PC-3 (cell line): ENCODE results near the gene PRPF4. TPM values are rescaled to one million over a fixed set of nuclear protein-coding genes. Genes with fewer than 3 reads are reported as not detected.

ENCODE experiments used
- ATAC-seq: fragments of 200-7000 bp; cut with Tn5 transposase; 2 replicates; pipeline ENCODE4 v1.9.1; 2020; ENCODE audit warnings: mild to moderate bottlenecking, moderate library complexity
- BruUV-seq: library from RNA; stranded (reverse); fragments of 400-500 nt; replicated peaks from 2 replicates; lab custom pipeline; 2021; lab: Mats Ljungman, UMichigan
- CTCF ChIA-PET: fragments of 300-600 bp; sonication (Branson Sonifier 250); formaldehyde crosslinking; loops from one replicate; lab custom pipeline; 2022; ENCODE audit warnings: antibody characterized with exemption; lab: Charles Lee
- POLR2A ChIA-PET: fragments of 300-600 bp; sonication (Branson Sonifier 250); formaldehyde crosslinking; loops from one replicate; lab custom pipeline; 2022; ENCODE audit warnings: antibody characterized with exemption; ENCODE audit not compliant: unreplicated experiment; lab: Charles Lee
- DNase-seq: peaks from one replicate; pipeline ENCODE4 v3.0.0-alpha.2; 2015
- H2AFZ ChIP-seq: fragments of 300-600 bp; sonication (generic); 2 replicates; pipeline ENCODE4 v1.6.0; 2016; ENCODE audit warnings: antibody characterized with exemption, low read length
- H3F3A ChIP-seq: fragments of 300-600 bp; sonication (generic); one replicate; pipeline ENCODE4 v1.6.0; 2017; ENCODE audit warnings: antibody characterized with exemption, low read length, control low read depth, mild to moderate bottlenecking; ENCODE audit not compliant: unreplicated experiment
- H3K27ac ChIP-seq: fragments of 300-600 bp; sonication (generic); 2 replicates; pipeline ENCODE4 v1.5.1; 2016; ENCODE audit warnings: mild to moderate bottlenecking, low read length
- H3K27me3 ChIP-seq: fragments of 300-600 bp; sonication (generic); 2 replicates; pipeline ENCODE4 v1.6.1; 2016; ENCODE audit warnings: low read length, mixed read lengths
- H3K36me3 ChIP-seq: fragments of 300-600 bp; sonication (generic); 2 replicates; pipeline ENCODE4 v1.6.1; 2016; ENCODE audit warnings: low read depth, mixed run types, low read length, mixed read lengths
- H3K4me1 ChIP-seq: fragments of 300-600 bp; sonication (generic); 2 replicates; pipeline ENCODE4 v1.5.1; 2016; ENCODE audit warnings: low read length; ENCODE audit not compliant: insufficient read depth
- H3K4me2 ChIP-seq: fragments of 300-600 bp; sonication (generic); 2 replicates; pipeline ENCODE4 v1.6.0; 2016; ENCODE audit warnings: low read length
- H3K4me3 ChIP-seq: fragments of 300-600 bp; sonication (generic); 2 replicates; pipeline ENCODE4 v1.5.1; 2016; ENCODE audit warnings: mild to moderate bottlenecking, low read length, mixed read lengths
- H3K79me2 ChIP-seq: fragments of 300-600 bp; sonication (generic); 2 replicates; pipeline ENCODE4 v1.6.1; 2017; ENCODE audit warnings: low read length, mixed read lengths
- H3K9ac ChIP-seq: fragments of 300-600 bp; sonication (generic); 2 replicates; pipeline ENCODE4 v1.6.0; 2016; ENCODE audit warnings: mild to moderate bottlenecking, low read length
- H3K9me2 ChIP-seq: fragments of 300-600 bp; sonication (generic); replicated peaks from 2 replicates; pipeline ENCODE4 v1.6.1; 2016; ENCODE audit warnings: mixed run types, low read length, mixed read lengths
- H3K9me3 ChIP-seq: fragments of 300-600 bp; sonication (generic); 2 replicates; pipeline ENCODE4 v1.6.1; 2016; ENCODE audit warnings: low read length, mixed read lengths
- H4K20me1 ChIP-seq: fragments of 300-600 bp; sonication (generic); 2 replicates; pipeline ENCODE4 v1.6.1; 2016; ENCODE audit warnings: low read length, mixed read lengths
- EZH2 ChIP-seq: fragments of 300-600 bp; sonication (generic); IDR thresholded peaks from one replicate; pipeline ENCODE4 v1.6.1; 2017; ENCODE audit warnings: antibody characterized with exemption, mild to moderate bottlenecking, low read length; ENCODE audit not compliant: unreplicated experiment
- EZH2phosphoT487 ChIP-seq: fragments of 300-600 bp; sonication (generic); IDR thresholded peaks from 2 replicates; pipeline ENCODE4 v1.6.1; 2018; ENCODE audit warnings: mild to moderate bottlenecking, antibody characterized with exemption, low read length, borderline replicate concordance
- intact Hi-C: fragments of 100-400 bp; cut with micrococcal nuclease; formaldehyde crosslinking; loops from 2 replicates; pipeline ENCODE4 v1.9.0; 2023
- total RNA-seq: library from RNA; depleted of rRNA; stranded (reverse); fragments of >200 nt; gene quantifications from 2 replicates; pipeline ENCODE4 v1.2.3, GENCODE V29; 2014
- TF ChIP-seq, protein P1 (sequence below): fragments of 300-600 bp; sonication (generic); conservative IDR thresholded peaks from 2 replicates; pipeline ENCODE4 v1.5.1; 2017; ENCODE audit warnings: antibody characterized with exemption, low read depth, mild to moderate bottlenecking, low read length

The PRPF4 gene
- total RNA-seq, 1 experiment from 2014 or later: 32.1 TPM

DNA sequence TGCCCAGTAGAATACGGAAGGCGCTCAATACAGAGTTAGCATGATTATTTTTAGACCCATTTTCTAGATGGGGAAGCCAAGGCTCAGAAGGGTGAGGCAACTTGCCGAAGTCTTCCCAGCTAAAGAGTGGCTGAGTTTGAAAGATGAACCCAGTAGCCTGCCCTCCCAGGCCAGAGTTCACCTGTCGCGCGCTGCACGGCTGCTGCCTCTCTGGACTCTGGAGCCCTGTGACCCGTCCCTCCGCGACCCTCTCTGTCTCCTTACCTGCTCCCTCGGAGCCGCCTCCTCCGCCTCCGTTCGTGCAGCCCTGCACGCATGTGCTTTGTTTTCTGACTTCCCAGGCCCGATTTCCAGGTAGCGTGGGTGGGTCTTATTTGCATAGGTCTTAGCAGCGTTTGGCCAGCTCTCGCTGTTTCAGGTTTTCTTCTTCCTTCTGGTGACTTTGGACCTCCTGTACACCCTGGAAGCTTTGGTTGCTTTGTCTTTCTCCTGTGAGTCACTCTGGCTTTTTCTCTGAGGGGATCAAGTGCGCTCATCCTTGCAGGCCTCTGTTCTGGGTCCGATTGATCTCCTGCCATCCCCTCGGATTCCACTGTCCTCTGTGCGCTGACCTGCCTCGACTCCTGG, 27.4 kb downstream of the PRPF4 start, which contains the start of gene RNF183:
Gene RNF183 (minus strand): TSS at position 585 of the 627 bp plus-strand sequence. CDS start 5,192 bp downstream, outside the sequence.
- no peaks in the 10 kb centered on the region for H3K9me3 ChIP-seq
- POLR2A ChIA-PET: no interaction called here
- no peaks in the 10 kb centered on the region for H3K4me1 ChIP-seq
- H3K9me2 ChIP-seq: no peaks in the 10 kb centered on the region
- no peaks in the 10 kb centered on the region for H3F3A ChIP-seq
- no peaks in the 10 kb centered on the region for H3K36me3 ChIP-seq
- no peaks in the 10 kb centered on the region for H4K20me1 ChIP-seq
- no peaks in the 10 kb centered on the region for H3K79me2 ChIP-seq
- TF ChIP-seq, protein P1, sequence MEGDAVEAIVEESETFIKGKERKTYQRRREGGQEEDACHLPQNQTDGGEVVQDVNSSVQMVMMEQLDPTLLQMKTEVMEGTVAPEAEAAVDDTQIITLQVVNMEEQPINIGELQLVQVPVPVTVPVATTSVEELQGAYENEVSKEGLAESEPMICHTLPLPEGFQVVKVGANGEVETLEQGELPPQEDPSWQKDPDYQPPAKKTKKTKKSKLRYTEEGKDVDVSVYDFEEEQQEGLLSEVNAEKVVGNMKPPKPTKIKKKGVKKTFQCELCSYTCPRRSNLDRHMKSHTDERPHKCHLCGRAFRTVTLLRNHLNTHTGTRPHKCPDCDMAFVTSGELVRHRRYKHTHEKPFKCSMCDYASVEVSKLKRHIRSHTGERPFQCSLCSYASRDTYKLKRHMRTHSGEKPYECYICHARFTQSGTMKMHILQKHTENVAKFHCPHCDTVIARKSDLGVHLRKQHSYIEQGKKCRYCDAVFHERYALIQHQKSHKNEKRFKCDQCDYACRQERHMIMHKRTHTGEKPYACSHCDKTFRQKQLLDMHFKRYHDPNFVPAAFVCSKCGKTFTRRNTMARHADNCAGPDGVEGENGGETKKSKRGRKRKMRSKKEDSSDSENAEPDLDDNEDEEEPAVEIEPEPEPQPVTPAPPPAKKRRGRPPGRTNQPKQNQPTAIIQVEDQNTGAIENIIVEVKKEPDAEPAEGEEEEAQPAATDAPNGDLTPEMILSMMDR: no peak
- TF ChIP-seq EZH2phosphoT487: no peak
- no peak for TF ChIP-seq EZH2
- H3K9ac ChIP-seq: no peak within 1 kb of the TSS
- DNase-seq (no peak), ATAC-seq (no peak)
- CTCF ChIA-PET: no interaction called here
- no peaks in the 10 kb centered on the region for H3K27me3 ChIP-seq
- no peak within 1 kb of the TSS for H2AFZ ChIP-seq
- H3K4me2 ChIP-seq: no peak within 1 kb of the TSS
- no TSS peak for BruUV-seq
- H3K27ac ChIP-seq: no peak within 1 kb of the TSS
- no peak within 1 kb of the TSS for H3K4me3 ChIP-seq
- intact Hi-C loops: loop anchor here (10.0 kb wide), 1 partner anchor 352 kb away; no protein-coding TSS in a partner anchor

DNA sequence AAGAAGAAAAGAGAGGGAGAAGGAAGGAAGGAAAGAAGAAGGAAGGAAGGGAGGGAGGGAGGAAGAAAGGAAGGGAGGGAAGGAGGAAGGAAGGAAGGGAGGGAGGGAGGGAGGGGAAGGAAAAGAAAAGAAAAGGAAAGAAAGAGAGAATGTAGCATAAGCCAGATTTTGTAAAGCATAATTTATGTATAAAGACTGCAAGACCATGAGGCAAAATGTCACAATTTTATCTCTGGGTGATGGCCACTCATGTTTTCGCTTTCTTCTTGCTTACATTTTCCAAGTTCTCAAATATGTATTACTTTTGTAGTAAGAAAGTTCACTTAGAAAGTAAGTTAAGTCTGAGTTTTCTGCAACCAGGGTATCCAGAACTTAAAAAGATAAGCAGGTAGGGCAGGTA, 31.1 kb downstream of the PRPF4 start:
- Histone ChIP-seq H3K4me3 (no peak overlapping the region), H3K27me3 (no peaks in the 10 kb centered on the region), H3K27ac (no peak overlapping the region), H3K9me3 (no peaks in the 10 kb centered on the region), H3K9ac (no peak overlapping the region), H3K9me2 (no peaks in the 10 kb centered on the region), H3K4me2 (no peak overlapping the region), H3F3A (no peaks in the 10 kb centered on the region), H2AFZ (no peak overlapping the region), H3K79me2 (no peaks in the 10 kb centered on the region), H3K36me3 (no peaks in the 10 kb centered on the region), H4K20me1 (no peaks in the 10 kb centered on the region), H3K4me1 (no peaks in the 10 kb centered on the region)
- intact Hi-C loops: loop anchor here (10.0 kb wide), 1 partner anchor 348 kb away; no protein-coding TSS in a partner anchor
- no TSS peak for BruUV-seq
- TF ChIP-seq, protein P1: no peak
- no peak for TF ChIP-seq EZH2
- no peak for TF ChIP-seq EZH2phosphoT487
- POLR2A ChIA-PET: no interaction called here
- ATAC-seq: no peak
- CTCF ChIA-PET: no interaction called here
- no peak for DNase-seq

DNA sequence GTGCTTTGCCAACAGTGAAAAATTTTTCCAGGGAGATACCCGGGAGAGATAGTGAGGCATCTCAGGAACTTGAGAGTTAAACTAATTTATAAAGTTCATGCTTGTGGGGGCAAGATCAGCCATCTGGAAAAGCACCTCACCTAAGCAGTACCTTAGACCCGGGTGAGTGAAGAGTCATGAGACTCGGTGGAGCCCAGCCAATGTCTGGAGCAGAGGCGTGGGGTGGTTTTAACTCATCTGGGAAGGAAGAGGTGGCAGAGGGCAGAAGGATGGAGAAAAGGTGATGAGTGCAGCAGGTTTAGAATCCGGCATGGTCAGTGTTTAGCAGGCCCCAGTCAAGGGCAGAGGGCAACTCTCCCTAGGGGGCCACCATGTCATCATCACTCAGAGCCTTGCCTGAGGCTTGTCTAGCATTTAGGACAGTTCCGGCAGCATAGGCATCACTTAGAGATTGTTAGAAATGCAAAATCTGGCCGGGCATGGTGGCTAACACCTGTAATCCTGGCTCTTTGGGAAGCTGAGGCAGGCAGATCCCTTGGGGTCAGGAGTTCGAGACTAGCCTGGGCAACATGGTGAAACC, 32.0 kb downstream of the PRPF4 start:
- intact Hi-C loops: loop anchor here (10.0 kb wide), 1 partner anchor 347 kb away; no protein-coding TSS in a partner anchor
- no peak overlapping the region for H2AFZ ChIP-seq

More for the DNA sequence above, 32.0 kb downstream of the PRPF4 start:
- Histone ChIP-seq H3K27me3 (no peaks in the 10 kb centered on the region), H3K79me2 (no peaks in the 10 kb centered on the region), H3K9ac (no peak overlapping the region), H3K4me1 (no peaks in the 10 kb centered on the region), H3K4me2 (no peak overlapping the region), H3F3A (no peaks in the 10 kb centered on the region), H3K4me3 (no peak overlapping the region), H4K20me1 (no peaks in the 10 kb centered on the region), H3K9me3 (no peaks in the 10 kb centered on the region), H3K27ac (no peak overlapping the region), H3K36me3 (no peaks in the 10 kb centered on the region), H3K9me2 (no peaks in the 10 kb centered on the region)
- ChIA-PET CTCF (no interaction called here), POLR2A (no interaction called here)
- ATAC-seq (no peak), DNase-seq (no peak)
- TF ChIP-seq, protein P1: no peak
- no peak for TF ChIP-seq EZH2phosphoT487
- TF ChIP-seq EZH2: no peak
- BruUV-seq: no TSS peak
